HG03460 (cell line): ENCODE data around the gene XYLT2.

Experiments used
- ATAC-seq: cut with Tn5 transposase; IDR thresholded peaks from one replicate; pipeline ENCODE4 v1.9.1; 2021; ENCODE audit not compliant: unreplicated experiment

Gene XYLT2

GRCh38 chr17:50348522-50349242 lies 2.8 kb downstream of the XYLT2 start:
- no peak for ATAC-seq

GRCh38 chr17:50349243-50349600 lies 3.3 kb downstream of the XYLT2 start:
- no peak for ATAC-seq

- no peak for ATAC-seq
Observed at GRCh38 chr17:50350733-50351132, 4.8 kb downstream of the XYLT2 start.

- no peak for ATAC-seq
Observed at GRCh38 chr17:50352072-50352692, 6.3 kb downstream of the XYLT2 start.

- ATAC-seq: no peak
Observed at GRCh38 chr17:50352693-50353599, 7.0 kb downstream of the XYLT2 start.

- ATAC-seq: no peak
Observed at GRCh38 chr17:50353600-50354195, 7.8 kb downstream of the XYLT2 start.

- ATAC-seq: no peak
Observed at GRCh38 chr17:50354198-50354597, 8.3 kb downstream of the XYLT2 start.

GRCh38 chr17:50354776-50355175 lies 8.8 kb downstream of the XYLT2 start:
- no peak for ATAC-seq

- no peak for ATAC-seq
Observed at GRCh38 chr17:50355336-50355700, 9.4 kb downstream of the XYLT2 start.

- ATAC-seq: no peak
Observed at GRCh38 chr17:50355701-50356341, 9.9 kb downstream of the XYLT2 start.

GRCh38 chr17:50356418-50356817 lies 10.5 kb downstream of the XYLT2 start:
- no peak for ATAC-seq

- no peak for ATAC-seq
Observed at GRCh38 chr17:50356892-50357510, 11.1 kb downstream of the XYLT2 start.

- ATAC-seq: no peak
Observed at GRCh38 chr17:50358177-50358576, 12.3 kb downstream of the XYLT2 start.

GRCh38 chr17:50359005-50359699 lies 13.2 kb downstream of the XYLT2 start:
- ATAC-seq: no peak

- ATAC-seq: no peak
Observed at GRCh38 chr17:50359998-50360461, 14.1 kb downstream of the XYLT2 start.

GRCh38 chr17:50360486-50361115 lies 14.7 kb downstream of the XYLT2 start:
- ATAC-seq: no peak

- peak; percentile 68 for ATAC-seq
Observed at GRCh38 chr17:50361561-50362480, 15.9 kb downstream of the XYLT2 start.

GRCh38 chr17:50362661-50363060 lies 16.7 kb downstream of the XYLT2 start:
- no peak for ATAC-seq
